Uterus (tissue), 2 donors: Measurements from ENCODE around the gene GIN1.

Experiments used
- CTCF ChIP-seq, 4 experiments: fragments of 200-600 bp in 2 of 4; fragments of 450-650 bp in 2 of 4; sonication (generic) in 2 of 4; IDR thresholded peaks; one replicate each; pipeline ENCODE4 v1.5.1; 2016 to 2019; ENCODE audit warnings: antibody characterized with exemption in 4 of 4, mild to moderate bottlenecking in 2 of 4, moderate library complexity in 1 of 4
- POLR2A ChIP-seq, 2 donors: fragments of 450-650 bp; IDR thresholded peaks; one replicate each; pipeline ENCODE4 v1.6.1; 2016; ENCODE audit warnings: antibody characterized with exemption in 2 of 2, mild to moderate bottlenecking in 1 of 2, moderate library complexity in 1 of 2

- TF ChIP-seq CTCF (IDR thresholded peaks at IDR 0.05), result no peak
- no peak for TF ChIP-seq POLR2A (IDR thresholded peaks at IDR 0.05)
Observed at GRCh38 chr5:103108086-103108485, 11.9 kb downstream of the GIN1 start.
